ENCODE results near the gene LRRC9. TPM values are rescaled to one million over a fixed set of nuclear protein-coding genes. Genes with fewer than 3 reads are reported as not detected.

LRRC9 gene
- total RNA-seq, 2 donors from 2014 or later, result 0.11 TPM; not detected in 1

DNA sequence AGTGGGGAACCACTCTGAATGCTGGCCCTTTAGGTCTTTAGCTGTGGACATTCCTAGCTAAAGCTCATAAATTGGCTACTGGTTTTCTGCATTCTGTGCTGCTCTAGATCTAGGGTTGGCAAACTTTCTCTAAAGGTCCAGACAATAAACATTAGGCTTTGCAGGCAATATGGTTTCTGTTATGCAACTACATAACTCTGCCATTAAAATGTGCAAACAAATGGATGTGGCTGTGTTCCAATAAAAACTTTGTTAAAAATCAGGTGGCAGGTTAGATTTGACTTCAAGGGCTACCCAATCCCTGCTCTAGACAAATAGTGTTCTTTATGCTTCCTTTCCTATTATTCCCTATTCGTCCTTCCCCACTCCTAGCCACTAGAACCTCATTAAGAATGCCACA, 6.8 kb upstream of the LRRC9 start:
- Histone ChIP-seq H3K4me1 (no peaks in the 10 kb centered on the region), H3K27me3 (no peaks in the 10 kb centered on the region), H3K9me3 (no peaks in the 10 kb centered on the region), H3K27ac (no peak overlapping the region), H3K36me3 (no peaks in the 10 kb centered on the region), H3K4me3 (no peak overlapping the region)
- DNase-seq (ENCODE audit: low spot score), result no peak
- TF ChIP-seq, protein P1, sequence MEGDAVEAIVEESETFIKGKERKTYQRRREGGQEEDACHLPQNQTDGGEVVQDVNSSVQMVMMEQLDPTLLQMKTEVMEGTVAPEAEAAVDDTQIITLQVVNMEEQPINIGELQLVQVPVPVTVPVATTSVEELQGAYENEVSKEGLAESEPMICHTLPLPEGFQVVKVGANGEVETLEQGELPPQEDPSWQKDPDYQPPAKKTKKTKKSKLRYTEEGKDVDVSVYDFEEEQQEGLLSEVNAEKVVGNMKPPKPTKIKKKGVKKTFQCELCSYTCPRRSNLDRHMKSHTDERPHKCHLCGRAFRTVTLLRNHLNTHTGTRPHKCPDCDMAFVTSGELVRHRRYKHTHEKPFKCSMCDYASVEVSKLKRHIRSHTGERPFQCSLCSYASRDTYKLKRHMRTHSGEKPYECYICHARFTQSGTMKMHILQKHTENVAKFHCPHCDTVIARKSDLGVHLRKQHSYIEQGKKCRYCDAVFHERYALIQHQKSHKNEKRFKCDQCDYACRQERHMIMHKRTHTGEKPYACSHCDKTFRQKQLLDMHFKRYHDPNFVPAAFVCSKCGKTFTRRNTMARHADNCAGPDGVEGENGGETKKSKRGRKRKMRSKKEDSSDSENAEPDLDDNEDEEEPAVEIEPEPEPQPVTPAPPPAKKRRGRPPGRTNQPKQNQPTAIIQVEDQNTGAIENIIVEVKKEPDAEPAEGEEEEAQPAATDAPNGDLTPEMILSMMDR (IDR thresholded peaks at IDR 0.05), result no peak

DNA sequence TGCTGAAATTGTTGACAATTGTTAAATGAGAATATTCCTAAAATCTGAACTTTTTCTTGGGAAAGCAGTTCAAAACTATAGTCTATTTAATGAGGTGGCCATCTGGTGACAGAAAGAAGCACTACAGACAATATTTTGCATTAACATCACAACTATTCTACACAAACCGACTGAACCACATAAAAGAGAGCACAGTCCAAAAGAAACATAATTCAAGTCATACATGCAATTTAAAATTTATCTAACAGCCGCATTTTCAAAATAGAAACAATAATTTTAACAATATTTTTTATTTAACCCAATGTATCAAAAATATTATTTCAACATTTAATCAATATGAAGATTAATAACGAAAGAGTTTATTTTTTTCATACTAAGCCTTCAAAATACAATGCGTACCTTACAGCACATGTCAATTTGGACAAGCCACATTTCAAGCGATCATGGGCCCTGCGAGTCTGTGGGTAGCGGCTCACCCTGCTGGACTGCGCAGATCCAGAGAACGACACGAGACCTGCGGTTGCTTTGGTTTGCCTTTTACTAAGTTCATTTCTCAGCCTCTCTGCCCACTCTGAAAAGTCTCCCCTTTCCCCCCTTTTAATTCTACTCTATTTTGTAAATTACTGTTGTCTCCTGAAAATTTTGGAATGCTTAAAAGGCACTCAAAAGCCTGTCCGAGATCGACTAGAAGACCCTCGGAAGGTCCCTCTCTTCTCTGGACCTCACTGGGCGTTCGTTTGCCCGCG, 947 bp upstream of the LRRC9 start:
- Histone ChIP-seq H3K27ac (no peak overlapping the region), H3K4me3 (peak overlapping the region; percentile 22 to 44), H3K9me3 (no peaks in the 10 kb centered on the region), H3K27me3 (no peaks in the 10 kb centered on the region), H3K4me1 (peaks cover 0 to 9% of the 10 kb centered on the region in 2 donors), H3K36me3 (no peaks in the 10 kb centered on the region)
- DNase-seq (ENCODE audit: low spot score), result no peak
- TF ChIP-seq, protein P1 (IDR thresholded peaks at IDR 0.05), result peak; percentile 14 to 57

DNA sequence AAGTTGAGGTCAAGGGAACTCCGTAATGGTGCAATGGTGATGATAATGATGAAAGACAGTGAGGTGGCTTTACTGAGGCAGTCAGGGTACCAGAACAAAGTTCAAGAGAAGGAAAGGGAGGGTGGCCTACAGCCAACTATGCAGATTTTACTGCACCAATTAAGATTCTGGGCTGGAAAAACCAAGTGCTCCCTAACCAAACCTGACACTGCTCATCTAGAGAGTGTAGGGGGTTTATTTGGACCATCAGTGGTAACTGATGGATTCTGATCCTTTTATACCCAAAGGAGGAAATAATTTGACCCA, 387 bp downstream of the LRRC9 start:
- Histone ChIP-seq H3K4me1 (peaks cover 0 to 9% of the 10 kb centered on the region in 2 donors), H3K36me3 (no peaks in the 10 kb centered on the region), H3K4me3 (no peak overlapping the region), H3K27me3 (no peaks in the 10 kb centered on the region), H3K27ac (no peak overlapping the region), H3K9me3 (no peaks in the 10 kb centered on the region)
- TF ChIP-seq, protein P1 (IDR thresholded peaks at IDR 0.05), result no peak
- no peak for DNase-seq (ENCODE audit: low spot score)

DNA sequence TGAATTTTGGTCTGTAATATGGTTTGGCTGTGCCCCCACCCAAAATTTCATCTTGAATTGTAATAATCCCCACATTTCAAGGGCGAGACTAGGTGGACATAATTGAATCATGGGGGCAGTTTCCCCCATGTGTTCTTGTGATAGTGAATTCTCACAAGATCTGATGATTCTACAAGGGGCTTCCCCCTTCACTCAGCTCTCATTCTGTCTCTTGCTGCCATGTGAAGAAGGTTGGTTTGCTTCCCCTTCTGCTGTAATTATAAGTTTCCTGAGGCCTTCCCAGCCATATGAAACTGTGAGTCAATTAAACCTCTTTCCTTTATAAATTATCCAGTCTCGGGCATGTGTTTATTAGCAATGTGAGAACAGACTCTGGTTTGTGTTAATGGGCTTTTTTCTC, 5.9 kb downstream of the LRRC9 start:
- Histone ChIP-seq H3K4me3 (no peak overlapping the region), H3K27me3 (no peaks in the 10 kb centered on the region), H3K27ac (no peak overlapping the region), H3K36me3 (no peaks in the 10 kb centered on the region), H3K4me1 (no peaks in the 10 kb centered on the region), H3K9me3 (no peaks in the 10 kb centered on the region)
- TF ChIP-seq, protein P1 (IDR thresholded peaks at IDR 0.05), result no peak
- DNase-seq (ENCODE audit: low spot score), result no peak

DNA sequence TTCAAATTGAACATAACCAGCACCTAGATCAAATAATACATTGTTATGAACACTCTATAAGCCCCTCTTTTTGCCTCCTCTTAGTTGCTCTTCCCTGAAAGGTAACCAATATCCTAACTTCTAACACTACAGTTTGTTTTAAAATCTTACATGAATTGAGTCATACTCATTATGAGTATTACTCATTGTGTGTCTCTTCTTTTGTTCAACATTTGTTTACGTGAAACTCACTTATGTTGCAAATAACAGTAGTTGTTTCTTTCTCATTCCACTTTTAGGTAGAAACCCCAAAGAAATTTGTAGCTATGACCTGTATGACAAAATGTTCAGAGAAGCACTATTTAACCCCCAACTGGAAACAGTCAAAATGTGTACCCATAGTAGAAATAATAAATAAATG, 6.6 kb downstream of the LRRC9 start:
- H3K4me1 ChIP-seq, result no peaks in the 10 kb centered on the region
- no peak for DNase-seq (ENCODE audit: low spot score)
- TF ChIP-seq, protein P1 (IDR thresholded peaks at IDR 0.05), result no peak

DNA sequence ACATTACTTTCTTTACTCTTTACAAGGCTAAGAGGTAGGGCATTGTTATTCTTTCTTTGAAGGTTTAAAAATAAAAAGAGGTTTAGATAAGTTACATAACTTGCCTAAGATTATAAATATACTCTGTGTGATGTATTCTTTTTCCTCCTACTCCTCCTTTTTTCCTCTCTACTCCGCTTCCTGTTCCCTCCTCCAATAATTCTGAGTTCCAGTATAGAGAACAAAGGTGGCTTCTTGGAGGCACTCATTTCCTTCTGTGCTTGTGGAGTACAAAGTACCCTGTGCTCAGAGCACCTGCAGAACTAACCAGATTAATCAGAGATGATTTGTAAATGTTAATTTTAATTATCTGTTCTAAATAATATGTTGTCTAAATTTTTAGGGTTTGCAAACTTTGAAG, 11.3 kb downstream of the LRRC9 start:
- TF ChIP-seq, protein P1 (IDR thresholded peaks at IDR 0.05), result no peak
- no peaks in the 10 kb centered on the region for H3K36me3 ChIP-seq
- DNase-seq (ENCODE audit: low spot score), result no peak
- no peaks in the 10 kb centered on the region for H3K9me3 ChIP-seq
- no peak overlapping the region for H3K4me3 ChIP-seq
- no peaks in the 10 kb centered on the region for H3K4me1 ChIP-seq
- no peaks in the 10 kb centered on the region for H3K27me3 ChIP-seq
- no peak overlapping the region for H3K27ac ChIP-seq

More for the DNA sequence above, 6.6 kb downstream of the LRRC9 start:
- Histone ChIP-seq H3K27ac (no peak overlapping the region), H3K4me3 (no peak overlapping the region), H3K9me3 (no peaks in the 10 kb centered on the region), H3K27me3 (no peaks in the 10 kb centered on the region), H3K36me3 (no peaks in the 10 kb centered on the region)

All from right atrium auricular region (tissue), 2 donors.